Mesenchymal stem cell (in vitro differentiated cells and primary cell): Measurements from ENCODE around the gene KRT32.

Source experiments
- DNase-seq: peaks from one replicate; pipeline ENCODE4 v3.0.0-alpha.2; 2013
- H2AFZ ChIP-seq: one replicate; pipeline ENCODE4 v1.6.1; 2013; ENCODE audit warnings: low read depth, mild to moderate bottlenecking, control low read depth, inconsistent platforms, low read length, moderate library complexity
- H2AK5ac ChIP-seq: 2 replicates; pipeline ENCODE4 v1.6.1; 2013; ENCODE audit warnings: low read length, moderate library complexity, mild to moderate bottlenecking, inconsistent platforms; ENCODE audit not compliant: severe bottlenecking
- H2BK120ac ChIP-seq: one replicate; pipeline ENCODE4 v1.6.1; 2013; ENCODE audit warnings: low read depth, mild to moderate bottlenecking, inconsistent platforms, low read length, moderate library complexity
- H2BK12ac ChIP-seq, 2 experiments: one replicate each; pipeline ENCODE4 v1.6.1; 2013; ENCODE audit warnings: inconsistent platforms in 2 of 2, low read length in 2 of 2, mild to moderate bottlenecking in 2 of 2, moderate library complexity in 2 of 2, control low read depth in 1 of 2
- H2BK15ac ChIP-seq: one replicate; pipeline ENCODE4 v1.6.1; 2013; ENCODE audit warnings: mild to moderate bottlenecking, low read depth, inconsistent platforms; ENCODE audit not compliant: poor library complexity, severe bottlenecking
- H2BK5ac ChIP-seq: 2 replicates; pipeline ENCODE4 v1.6.1; 2013; ENCODE audit warnings: low read depth, mild to moderate bottlenecking, low read length, control low read depth, inconsistent platforms; ENCODE audit not compliant: poor library complexity, severe bottlenecking
- H3K14ac ChIP-seq, 2 experiments: one replicate each; pipeline ENCODE4 v1.6.1; 2013; ENCODE audit warnings: inconsistent platforms in 2 of 2, low read length in 2 of 2, control low read depth in 1 of 2, mild to moderate bottlenecking in 1 of 2, moderate library complexity in 1 of 2
- H3K18ac ChIP-seq, 2 experiments: one replicate each; pipeline ENCODE4 v1.6.1; 2013; ENCODE audit warnings: inconsistent platforms in 2 of 2, low read length in 2 of 2, control low read depth in 1 of 2, low read depth in 1 of 2, mild to moderate bottlenecking in 1 of 2
- H3K23ac ChIP-seq, 2 experiments: one replicate each; pipeline ENCODE4 v1.6.1; 2013; ENCODE audit warnings: inconsistent platforms in 2 of 2, low read length in 2 of 2, mild to moderate bottlenecking in 2 of 2, moderate library complexity in 2 of 2, control low read depth in 1 of 2
- H3K27ac ChIP-seq: 2 replicates; pipeline ENCODE4 v1.5.1; 2013; ENCODE audit warnings: mild to moderate bottlenecking, moderate library complexity, low read length, control low read depth, inconsistent platforms; ENCODE audit not compliant: poor library complexity, severe bottlenecking
- H3K27me3 ChIP-seq, 2 experiments: 2 replicates each; pipeline versions ENCODE4 v1.6.1 to v1.7.0; 2013; ENCODE audit warnings: low read length in 2 of 2, mild to moderate bottlenecking in 2 of 2, moderate library complexity in 2 of 2, control low read depth in 1 of 2, inconsistent platforms in 1 of 2; ENCODE audit not compliant: control insufficient read depth in 1 of 2, insufficient read depth in 1 of 2
- H3K36me3 ChIP-seq, 2 experiments: 2 replicates each; pipeline versions ENCODE4 v1.6.1 to v1.7.0; 2013; ENCODE audit warnings: low read length in 2 of 2, control low read depth in 1 of 2, inconsistent platforms in 1 of 2, low read depth in 1 of 2, mild to moderate bottlenecking in 1 of 2; ENCODE audit not compliant: insufficient read depth in 2 of 2, control insufficient read depth in 1 of 2
- H3K4ac ChIP-seq, 2 experiments: one replicate each; pipeline ENCODE4 v1.6.1; 2013; ENCODE audit warnings: inconsistent platforms in 2 of 2, low read length in 2 of 2, mild to moderate bottlenecking in 2 of 2, moderate library complexity in 2 of 2, control low read depth in 1 of 2, low read depth in 1 of 2
- H3K4me1 ChIP-seq: 2 replicates; pipeline ENCODE4 v1.6.1; 2013; ENCODE audit warnings: low read depth, low read length, control low read depth; ENCODE audit not compliant: control insufficient read depth, insufficient read depth
- H3K4me2 ChIP-seq: 2 replicates; pipeline ENCODE4 v1.6.1; 2013; ENCODE audit warnings: low read length, mild to moderate bottlenecking, inconsistent platforms; ENCODE audit not compliant: poor library complexity, severe bottlenecking
- H3K4me3 ChIP-seq, 2 experiments: 2 replicates each; pipeline versions ENCODE4 v1.5.1 to v1.7.0; 2013; ENCODE audit warnings: low read length in 2 of 2, mild to moderate bottlenecking in 2 of 2, control low read depth in 1 of 2, low read depth in 1 of 2; ENCODE audit not compliant: insufficient read depth in 1 of 2
- H3K79me1 ChIP-seq: replicated peaks from 2 replicates; pipeline ENCODE4 v1.6.1; 2013; ENCODE audit warnings: mild to moderate bottlenecking, control low read depth, low read length, inconsistent platforms; ENCODE audit not compliant: poor library complexity, severe bottlenecking
- H3K9ac ChIP-seq: 2 replicates; pipeline ENCODE4 v1.7.0; 2013; ENCODE audit warnings: mild to moderate bottlenecking, low read length, moderate library complexity
- H3K9me3 ChIP-seq: 2 replicates; pipeline ENCODE4 v1.7.0; 2013; ENCODE audit warnings: mild to moderate bottlenecking, low read length; ENCODE audit not compliant: control insufficient read depth
- H4K8ac ChIP-seq: one replicate; pipeline ENCODE4 v1.6.1; 2013; ENCODE audit warnings: inconsistent platforms, mild to moderate bottlenecking, low read length, moderate library complexity
- H4K91ac ChIP-seq: one replicate; pipeline ENCODE4 v1.6.1; 2013; ENCODE audit warnings: mild to moderate bottlenecking, low read length, inconsistent platforms
- WGBS: methylation state at CpG from one replicate; pipeline ENCODE4 v1.1.7; 2013; ENCODE audit warnings: mixed read lengths; 5-methylcytosine and 5-hydroxymethylcytosine counted together

KRT32 gene

DNA sequence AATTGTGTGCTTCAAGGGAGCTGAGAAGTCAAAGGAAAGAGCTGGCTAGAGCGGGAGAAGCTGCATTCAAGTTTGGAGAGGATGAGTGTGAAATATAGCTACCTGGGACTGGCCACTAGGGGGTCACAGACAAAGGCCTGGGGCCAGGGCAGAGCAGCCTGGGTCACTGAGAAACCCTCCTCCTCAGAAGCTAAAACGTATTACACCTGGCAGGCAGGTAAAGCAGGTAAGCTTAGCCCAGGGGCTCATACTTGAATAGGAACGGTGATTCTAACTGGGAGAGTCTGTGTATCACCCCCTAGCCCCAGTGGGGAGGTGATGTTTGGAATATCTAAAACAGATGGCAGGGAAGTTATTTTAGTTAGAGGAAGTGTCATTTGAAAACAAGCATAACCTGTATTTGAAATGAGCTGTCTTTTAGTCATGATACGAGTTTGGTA lies 49.6 kb downstream of the KRT32 start:
- Histone ChIP-seq H2AFZ (no peak overlapping the region), H3K14ac (no peak overlapping the region), H3K9ac (no peak overlapping the region), H2BK12ac (no peak overlapping the region), H3K18ac (no peak overlapping the region), H3K27ac (no peak overlapping the region), H2BK120ac (no peak overlapping the region), H3K4me1 (peaks cover 18% of the 10 kb centered on the region), H2BK5ac (no peak overlapping the region), H3K36me3 (no peaks in the 10 kb centered on the region), H3K23ac (no peak overlapping the region), H3K4me2 (no peak overlapping the region), H3K9me3 (no peaks in the 10 kb centered on the region), H2BK15ac (no peak overlapping the region), H2AK5ac (peak overlapping the region; percentile 92), H3K4ac (no peak overlapping the region), H3K79me1 (no peaks in the 10 kb centered on the region), H3K27me3 (peaks cover 0 to 17% of the 10 kb centered on the region in 2 experiments), H4K8ac (no peak overlapping the region), H3K4me3 (no peak overlapping the region), H4K91ac (no peak overlapping the region)
- WGBS: 49% methylated on average over 4 of the region's 4 CpGs
- no peak for DNase-seq

DNA sequence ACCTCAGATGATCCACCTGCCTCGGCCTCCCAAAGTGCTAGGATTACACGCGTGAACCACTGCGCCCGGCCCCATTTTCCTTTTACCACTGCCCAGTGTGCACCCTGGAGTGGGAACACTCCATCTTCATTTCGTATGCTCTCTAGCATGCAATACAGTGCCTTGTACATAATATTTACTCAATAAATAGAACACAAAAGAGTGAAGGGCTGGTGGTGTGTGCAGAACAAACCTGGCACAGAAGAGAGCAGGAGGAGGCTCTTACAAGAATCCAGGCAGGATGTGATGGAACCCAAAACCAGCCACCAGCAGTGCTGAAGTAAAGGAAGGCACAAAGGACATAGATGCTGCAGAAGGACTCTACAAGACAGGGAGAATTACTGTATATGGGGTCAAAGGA lies 50.1 kb downstream of the KRT32 start:
- WGBS: 100% methylated on average over 5 of the region's 6 CpGs
- H3K79me1 ChIP-seq: no peaks in the 10 kb centered on the region

DNA sequence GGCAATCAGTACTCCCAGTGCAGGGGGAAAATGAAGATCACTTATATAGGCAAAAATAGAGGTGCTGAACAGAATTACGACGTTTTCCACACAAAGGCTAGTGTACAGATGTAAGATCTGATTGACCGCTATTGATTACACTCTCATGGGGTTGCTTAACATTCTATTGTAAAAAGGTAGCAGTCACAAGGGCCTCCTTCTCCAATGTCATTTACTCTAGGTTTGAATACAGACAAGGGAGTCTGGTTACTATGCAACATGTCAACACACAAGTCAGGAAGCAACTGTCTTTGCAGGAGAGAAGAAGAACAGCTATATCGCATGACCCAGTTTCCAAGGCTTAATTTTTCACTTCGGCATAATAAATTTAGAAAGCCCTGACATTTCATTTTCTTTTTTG lies 50.7 kb downstream of the KRT32 start:
- Histone ChIP-seq H4K8ac (no peak overlapping the region), H3K18ac (no peak overlapping the region), H3K4ac (no peak overlapping the region), H3K4me1 (peaks cover 18% of the 10 kb centered on the region), H3K4me2 (no peak overlapping the region), H3K23ac (no peak overlapping the region), H3K79me1 (no peaks in the 10 kb centered on the region), H4K91ac (no peak overlapping the region), H3K9ac (no peak overlapping the region), H2BK5ac (no peak overlapping the region), H3K36me3 (no peaks in the 10 kb centered on the region), H3K27ac (peak overlapping the region; percentile 85), H3K9me3 (no peaks in the 10 kb centered on the region), H3K14ac (no peak overlapping the region), H2BK12ac (no peak overlapping the region), H2AFZ (no peak overlapping the region), H2BK120ac (no peak overlapping the region), H3K4me3 (no peak overlapping the region), H2AK5ac (no peak overlapping the region), H3K27me3 (peaks cover 0 to 9% of the 10 kb centered on the region in 2 experiments), H2BK15ac (no peak overlapping the region)
- 100% methylated on average over 3 of the region's 5 CpGs for WGBS
- DNase-seq: peak; percentile 29

More for the DNA sequence above, 50.1 kb downstream of the KRT32 start:
- H3K23ac ChIP-seq: no peak overlapping the region
- H3K18ac ChIP-seq: no peak overlapping the region
- H2AK5ac ChIP-seq: peak overlapping the region; percentile 92
- no peak overlapping the region for H3K4me2 ChIP-seq
- no peak overlapping the region for H2AFZ ChIP-seq
- H2BK5ac ChIP-seq: no peak overlapping the region
- H3K27me3 ChIP-seq: peaks cover 0 to 12% of the 10 kb centered on the region in 2 experiments
- H3K36me3 ChIP-seq: no peaks in the 10 kb centered on the region
- H3K4me1 ChIP-seq: peaks cover 18% of the 10 kb centered on the region
- no peaks in the 10 kb centered on the region for H3K9me3 ChIP-seq
- no peak overlapping the region for H3K4me3 ChIP-seq
- DNase-seq: no peak
- H3K9ac ChIP-seq: no peak overlapping the region
- no peak overlapping the region for H4K8ac ChIP-seq
- H2BK120ac ChIP-seq: no peak overlapping the region
- H4K91ac ChIP-seq: no peak overlapping the region
- H3K27ac ChIP-seq: no peak overlapping the region
- H2BK12ac ChIP-seq: no peak overlapping the region
- H3K14ac ChIP-seq: no peak overlapping the region
- H2BK15ac ChIP-seq: no peak overlapping the region
- H3K4ac ChIP-seq: no peak overlapping the region

DNA sequence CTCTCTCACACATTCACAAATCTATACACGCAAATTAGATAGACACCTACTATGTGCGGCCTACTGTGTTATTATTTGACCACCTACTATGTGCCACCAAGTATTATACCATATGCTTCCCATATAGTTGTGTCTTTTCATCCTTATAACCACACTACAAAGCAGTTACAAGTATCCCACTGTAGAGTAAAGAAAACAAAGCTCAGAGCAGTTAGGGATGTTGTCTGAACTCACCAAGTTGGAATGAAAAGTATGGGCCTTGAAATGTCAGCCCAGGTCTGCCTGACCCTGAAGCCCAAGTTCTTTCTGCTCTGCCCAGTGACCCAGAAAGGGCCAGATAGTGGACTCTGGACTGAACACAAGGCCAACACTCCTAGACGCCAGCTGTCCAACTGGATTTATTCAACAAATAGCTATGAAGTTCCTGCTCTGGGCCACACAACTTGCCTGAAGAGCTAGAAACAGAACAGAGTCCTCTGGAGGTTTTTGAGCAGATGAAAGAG lies 51.3 kb downstream of the KRT32 start:
- Histone ChIP-seq H3K9ac (no peak overlapping the region), H3K4me2 (no peak overlapping the region), H3K9me3 (no peaks in the 10 kb centered on the region), H3K4ac (no peak overlapping the region), H3K36me3 (no peaks in the 10 kb centered on the region), H3K14ac (no peak overlapping the region), H3K79me1 (no peaks in the 10 kb centered on the region), H4K8ac (no peak overlapping the region), H2AK5ac (no peak overlapping the region), H3K4me3 (no peak overlapping the region), H2BK15ac (peak overlapping the region; percentile 8), H2AFZ (no peak overlapping the region), H3K4me1 (peaks cover 16% of the 10 kb centered on the region), H3K27me3 (peaks cover 0 to 9% of the 10 kb centered on the region in 2 experiments), H2BK12ac (no peak overlapping the region), H3K27ac (peak overlapping the region; percentile 85), H2BK5ac (no peak overlapping the region), H3K18ac (no peak overlapping the region), H4K91ac (no peak overlapping the region), H2BK120ac (no peak overlapping the region), H3K23ac (no peak overlapping the region)
- peak; percentile 36 for DNase-seq
- 79% methylated on average over 3 of the region's 3 CpGs for WGBS
